DOHH2 (cell line): Measurements from ENCODE around the gene SERAC1.

Source experiments
- H3F3A ChIP-seq: fragments of 200-600 bp; sonication (generic), shearing (Covaris generic); 2 replicates; pipeline ENCODE4 v1.6.0; 2016; ENCODE audit warnings: antibody characterized with exemption, mild to moderate bottlenecking; ENCODE audit not compliant: control insufficient read depth, insufficient read depth
- H3K27ac ChIP-seq: fragments of 200-600 bp; sonication (generic); 2 replicates; pipeline ENCODE4 v1.5.1; 2014; ENCODE audit warnings: low read depth, mild to moderate bottlenecking, low read length, moderate library complexity
- H3K27me3 ChIP-seq: fragments of 200-600 bp; sonication (generic); 2 replicates; pipeline ENCODE4 v1.6.1; 2014; ENCODE audit warnings: mild to moderate bottlenecking, low read length, mixed read lengths; ENCODE audit not compliant: control insufficient read depth
- H3K36me3 ChIP-seq: fragments of 200-600 bp; sonication (generic); 2 replicates; pipeline ENCODE4 v1.6.1; 2014; ENCODE audit warnings: mild to moderate bottlenecking, low read length, moderate library complexity, mixed read lengths; ENCODE audit not compliant: control insufficient read depth
- H3K4me1 ChIP-seq: fragments of 200-600 bp; sonication (generic); 2 replicates; pipeline ENCODE4 v1.6.1; 2014; ENCODE audit warnings: mild to moderate bottlenecking, low read length, mixed read lengths; ENCODE audit not compliant: control insufficient read depth
- H3K4me2 ChIP-seq: fragments of 200-600 bp; sonication (generic); 2 replicates; pipeline ENCODE4 v1.6.0; 2014; ENCODE audit warnings: mild to moderate bottlenecking, low read length, moderate library complexity
- H3K4me3 ChIP-seq: fragments of 200-600 bp; sonication (generic); 2 replicates; pipeline ENCODE4 v1.5.1; 2014; ENCODE audit warnings: mild to moderate bottlenecking, low read length, mixed read lengths
- H3K79me2 ChIP-seq: fragments of 200-600 bp; sonication (generic); 2 replicates; pipeline ENCODE4 v1.6.1; 2014; ENCODE audit warnings: mild to moderate bottlenecking, low read length, mixed read lengths; ENCODE audit not compliant: control insufficient read depth
- H3K9me2 ChIP-seq: fragments of 200-600 bp; sonication (generic); replicated peaks from 2 replicates; pipeline ENCODE4 v1.6.1; 2014; ENCODE audit warnings: mild to moderate bottlenecking, low read length, mixed read lengths; ENCODE audit not compliant: control insufficient read depth
- H3K9me3 ChIP-seq: fragments of 200-600 bp; sonication (generic); 2 replicates; pipeline ENCODE4 v1.6.1; 2014; ENCODE audit warnings: antibody characterized with exemption, low read length, mixed read lengths; ENCODE audit not compliant: control insufficient read depth, insufficient read depth
- H4K20me1 ChIP-seq: fragments of 200-600 bp; sonication (generic); 2 replicates; pipeline ENCODE4 v1.6.0; 2014; ENCODE audit warnings: low read depth, mild to moderate bottlenecking, antibody characterized with exemption, low read length, moderate library complexity; ENCODE audit not compliant: control insufficient read depth, insufficient read depth
- EZH2phosphoT487 ChIP-seq: fragments of 200-600 bp; sonication (generic); IDR thresholded peaks from 2 replicates; pipeline ENCODE4 v1.6.1; 2017; ENCODE audit warnings: borderline replicate concordance, mild to moderate bottlenecking, antibody characterized with exemption, low read length, moderate library complexity, mixed read lengths
- TF ChIP-seq, protein P1 (sequence below): fragments of 200-600 bp; sonication (generic); IDR thresholded peaks from one replicate; pipeline ENCODE4 v1.5.1; 2014; ENCODE audit warnings: antibody characterized with exemption, mild to moderate bottlenecking, low read depth, low read length; ENCODE audit not compliant: poor library complexity, severe bottlenecking

The SERAC1 gene

GRCh38 chr6:158087224-158087867, 80.7 kb downstream of the SERAC1 start:
- no peaks in the 10 kb centered on the region for H3K36me3 ChIP-seq
- no peaks in the 10 kb centered on the region for H3K79me2 ChIP-seq
- H3K9me2 ChIP-seq = no peaks in the 10 kb centered on the region
- no peaks in the 10 kb centered on the region for H3K9me3 ChIP-seq
- no peaks in the 10 kb centered on the region for H3K27me3 ChIP-seq
- TF ChIP-seq EZH2phosphoT487 = no peak
- TF ChIP-seq, protein P1, sequence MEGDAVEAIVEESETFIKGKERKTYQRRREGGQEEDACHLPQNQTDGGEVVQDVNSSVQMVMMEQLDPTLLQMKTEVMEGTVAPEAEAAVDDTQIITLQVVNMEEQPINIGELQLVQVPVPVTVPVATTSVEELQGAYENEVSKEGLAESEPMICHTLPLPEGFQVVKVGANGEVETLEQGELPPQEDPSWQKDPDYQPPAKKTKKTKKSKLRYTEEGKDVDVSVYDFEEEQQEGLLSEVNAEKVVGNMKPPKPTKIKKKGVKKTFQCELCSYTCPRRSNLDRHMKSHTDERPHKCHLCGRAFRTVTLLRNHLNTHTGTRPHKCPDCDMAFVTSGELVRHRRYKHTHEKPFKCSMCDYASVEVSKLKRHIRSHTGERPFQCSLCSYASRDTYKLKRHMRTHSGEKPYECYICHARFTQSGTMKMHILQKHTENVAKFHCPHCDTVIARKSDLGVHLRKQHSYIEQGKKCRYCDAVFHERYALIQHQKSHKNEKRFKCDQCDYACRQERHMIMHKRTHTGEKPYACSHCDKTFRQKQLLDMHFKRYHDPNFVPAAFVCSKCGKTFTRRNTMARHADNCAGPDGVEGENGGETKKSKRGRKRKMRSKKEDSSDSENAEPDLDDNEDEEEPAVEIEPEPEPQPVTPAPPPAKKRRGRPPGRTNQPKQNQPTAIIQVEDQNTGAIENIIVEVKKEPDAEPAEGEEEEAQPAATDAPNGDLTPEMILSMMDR = no peak
- no peaks in the 10 kb centered on the region for H4K20me1 ChIP-seq
- H3K4me1 ChIP-seq = no peaks in the 10 kb centered on the region
- H3K4me2 ChIP-seq = no peak overlapping the region
- H3K4me3 ChIP-seq = no peak overlapping the region
- H3F3A ChIP-seq = no peaks in the 10 kb centered on the region
- H3K27ac ChIP-seq = no peak overlapping the region

DNA sequence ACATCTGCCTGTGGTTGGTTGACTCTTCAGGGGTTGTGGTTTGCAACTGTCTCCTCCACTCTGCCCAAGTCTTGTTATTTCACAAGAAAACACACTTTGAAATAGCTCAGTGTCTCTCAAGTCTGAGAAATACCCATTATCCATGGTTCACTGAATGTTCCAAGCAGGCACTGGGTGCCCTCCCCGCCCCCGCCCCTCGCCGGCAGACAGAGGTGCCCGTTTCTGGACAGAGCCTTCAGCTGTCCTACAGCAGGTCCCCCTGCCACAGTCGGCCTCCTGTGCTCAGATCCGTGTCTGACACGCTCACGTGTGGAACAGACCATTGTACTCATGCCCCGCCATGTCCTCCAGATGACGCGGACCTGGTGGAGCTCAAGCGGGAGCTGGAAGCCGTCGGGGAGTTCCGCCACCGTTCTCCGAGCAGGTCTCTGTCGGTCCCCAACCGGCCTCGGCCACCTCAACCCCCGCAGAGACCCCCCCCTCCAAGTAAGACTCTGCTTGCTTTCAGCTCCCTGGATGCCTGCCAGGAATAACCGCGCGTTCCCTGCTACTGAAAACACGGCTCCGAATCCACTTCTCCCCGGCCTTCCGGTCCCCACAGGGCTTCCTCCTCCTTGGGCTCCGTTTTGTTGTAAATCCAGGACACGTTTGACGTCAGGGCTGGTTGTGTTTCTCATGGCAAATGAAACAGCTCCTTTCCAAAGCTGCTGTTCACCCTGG, 81.4 kb downstream of the SERAC1 start:
- H3K4me3 ChIP-seq = no peak overlapping the region
- no peak overlapping the region for H3K4me2 ChIP-seq
- H3K9me3 ChIP-seq = no peaks in the 10 kb centered on the region
- H4K20me1 ChIP-seq = no peaks in the 10 kb centered on the region
- H3K79me2 ChIP-seq = no peaks in the 10 kb centered on the region
- no peak overlapping the region for H3K27ac ChIP-seq
- no peaks in the 10 kb centered on the region for H3K4me1 ChIP-seq
- H3K9me2 ChIP-seq = no peaks in the 10 kb centered on the region
- no peaks in the 10 kb centered on the region for H3K27me3 ChIP-seq
- TF ChIP-seq, protein P1 = no peak
- no peak for TF ChIP-seq EZH2phosphoT487
- H3K36me3 ChIP-seq = no peaks in the 10 kb centered on the region
- no peaks in the 10 kb centered on the region for H3F3A ChIP-seq

DNA sequence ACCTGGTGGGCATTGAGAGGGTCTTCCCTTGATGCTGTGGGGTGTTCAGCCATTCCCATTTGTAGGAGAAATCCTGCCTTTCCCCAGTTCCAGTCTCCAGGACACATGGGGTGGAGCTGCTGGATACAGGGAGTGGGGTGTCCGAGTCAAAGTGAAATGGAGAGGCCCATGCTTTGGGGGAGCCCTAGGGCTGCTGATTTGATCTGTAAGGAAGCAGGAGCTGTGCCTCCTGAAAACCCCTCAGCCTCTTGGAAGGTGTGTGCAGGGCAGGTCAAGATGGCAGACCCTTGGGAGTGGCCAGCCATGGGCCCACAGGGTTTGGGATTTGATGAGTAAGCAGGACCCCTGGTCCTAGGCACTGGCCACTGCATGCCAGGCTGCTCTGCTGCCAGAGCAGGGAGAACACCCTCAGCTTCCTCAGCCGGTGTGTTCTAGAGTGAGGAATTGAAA, 82.0 kb downstream of the SERAC1 start:
- no peak overlapping the region for H3K4me2 ChIP-seq
- H3K27me3 ChIP-seq = no peaks in the 10 kb centered on the region
- H4K20me1 ChIP-seq = no peaks in the 10 kb centered on the region
- no peaks in the 10 kb centered on the region for H3K4me1 ChIP-seq
- no peaks in the 10 kb centered on the region for H3K36me3 ChIP-seq
- no peaks in the 10 kb centered on the region for H3K79me2 ChIP-seq
- no peaks in the 10 kb centered on the region for H3F3A ChIP-seq
- TF ChIP-seq, protein P1 = no peak
- no peak for TF ChIP-seq EZH2phosphoT487
- no peaks in the 10 kb centered on the region for H3K9me3 ChIP-seq
- H3K9me2 ChIP-seq = no peaks in the 10 kb centered on the region
- no peak overlapping the region for H3K27ac ChIP-seq
- no peak overlapping the region for H3K4me3 ChIP-seq
